OCI-LY7 (cell line): ENCODE data around the gene CRIM1. TPM values are rescaled to one million over a fixed set of nuclear protein-coding genes. Genes with fewer than 3 reads are reported as not detected.

Experiments
- BruUV-seq: library from RNA; stranded (reverse); fragments of 400-500 nt; replicated peaks from 2 replicates; lab custom pipeline; 2021; lab: Mats Ljungman, UMichigan
- CTCF ChIA-PET: fragments of 300-600 bp; sonication (Branson Sonifier 250); formaldehyde crosslinking; loops from one replicate; lab custom pipeline; 2022; ENCODE audit warnings: antibody characterized with exemption; ENCODE audit not compliant: unreplicated experiment; lab: Charles Lee
- POLR2A ChIA-PET: fragments of 300-600 bp; sonication (Branson Sonifier 250); formaldehyde crosslinking; loops from one replicate; lab custom pipeline; 2022; ENCODE audit warnings: antibody characterized with exemption; lab: Charles Lee
- DNase-seq: peaks from one replicate; pipeline ENCODE4 v3.0.0-alpha.2; 2015; ENCODE audit warnings: low spot score
- H2AFZ ChIP-seq: fragments of 200-600 bp; sonication (generic), shearing (Covaris generic); 2 replicates; pipeline ENCODE4 v1.6.1; 2014; ENCODE audit warnings: mild to moderate bottlenecking, antibody characterized with exemption, low read length, moderate library complexity
- H3K27ac ChIP-seq: fragments of 200-600 bp; sonication (generic); 2 replicates; pipeline ENCODE4 v1.5.1; 2014; ENCODE audit warnings: mixed run types, low read depth, mild to moderate bottlenecking, moderate library complexity, low read length, inconsistent platforms; ENCODE audit not compliant: poor library complexity, severe bottlenecking
- H3K36me3 ChIP-seq: fragments of 200-600 bp; sonication (generic); 2 replicates; pipeline ENCODE4 v1.6.1; 2014; ENCODE audit warnings: mild to moderate bottlenecking, antibody characterized with exemption, low read length, moderate library complexity, mixed read lengths; ENCODE audit not compliant: insufficient read depth
- H3K4me1 ChIP-seq: fragments of 200-600 bp; sonication (generic); 2 replicates; pipeline ENCODE4 v1.5.1; 2014; ENCODE audit warnings: mild to moderate bottlenecking, low read length; ENCODE audit not compliant: insufficient read depth, poor library complexity, severe bottlenecking
- H3K4me2 ChIP-seq: fragments of 200-600 bp; sonication (generic); 2 replicates; pipeline ENCODE4 v1.6.1; 2014; ENCODE audit warnings: mild to moderate bottlenecking, low read length
- H3K4me3 ChIP-seq: fragments of 200-600 bp; sonication (generic); 2 replicates; pipeline ENCODE4 v1.5.1; 2014; ENCODE audit warnings: mild to moderate bottlenecking, low read depth, low read length; ENCODE audit not compliant: poor library complexity, severe bottlenecking
- H3K79me2 ChIP-seq: fragments of 200-600 bp; sonication (generic); 2 replicates; pipeline ENCODE4 v1.6.1; 2016; ENCODE audit warnings: low read depth, mild to moderate bottlenecking, low read length, moderate library complexity, mixed read lengths; ENCODE audit not compliant: insufficient read depth
- H3K9me2 ChIP-seq: fragments of 200-600 bp; sonication (generic); 2 replicates; pipeline ENCODE4 v1.6.1; 2016; ENCODE audit warnings: mild to moderate bottlenecking, low read length, mixed read lengths; ENCODE audit not compliant: insufficient read depth
- H3K9me3 ChIP-seq: fragments of 200-600 bp; sonication (generic); 2 replicates; pipeline ENCODE4 v1.6.1; 2014; ENCODE audit warnings: mild to moderate bottlenecking, mixed run types, low read length, mixed read lengths
- H4K20me1 ChIP-seq: fragments of 200-600 bp; sonication (generic); 2 replicates; pipeline ENCODE4 v1.6.1; 2014; ENCODE audit warnings: mild to moderate bottlenecking, antibody characterized with exemption, low read length, moderate library complexity, mixed read lengths; ENCODE audit not compliant: insufficient read depth
- EZH2phosphoT487 ChIP-seq: fragments of 200-600 bp; sonication (generic); IDR thresholded peaks from 2 replicates; pipeline ENCODE4 v1.6.1; 2018; ENCODE audit warnings: low read depth, borderline replicate concordance, mild to moderate bottlenecking, mixed run types, antibody characterized with exemption, low read length, moderate library complexity, mixed read lengths
- intact Hi-C: fragments of 100-400 bp; cut with micrococcal nuclease; formaldehyde crosslinking; loops from one replicate; pipeline ENCODE4 v1.10.0; 2022; ENCODE audit not compliant: unreplicated experiment
- total RNA-seq, 2 experiments: library from RNA; depleted of rRNA in 1 of 2; stranded (reverse); fragments of >200 nt in 1 of 2; shearing (Covaris generic) in 1 of 2; gene quantifications; 2 replicates each; pipeline ENCODE4 v1.2.3, GENCODE V29; 2014 to 2022
- TF ChIP-seq, protein P1 (sequence below): fragments of 200-600 bp; sonication (generic); conservative IDR thresholded peaks from 2 replicates; pipeline ENCODE4 v1.5.1; 2014; ENCODE audit warnings: mild to moderate bottlenecking, antibody characterized with exemption, low read length, moderate library complexity, mixed read lengths

CRIM1 gene
- total RNA-seq, 2 experiments from 2014 or later, result 37.0 to 47.4 TPM

- ChIA-PET POLR2A (no interaction called here), CTCF (no interaction called here)
- TF ChIP-seq, protein P1, sequence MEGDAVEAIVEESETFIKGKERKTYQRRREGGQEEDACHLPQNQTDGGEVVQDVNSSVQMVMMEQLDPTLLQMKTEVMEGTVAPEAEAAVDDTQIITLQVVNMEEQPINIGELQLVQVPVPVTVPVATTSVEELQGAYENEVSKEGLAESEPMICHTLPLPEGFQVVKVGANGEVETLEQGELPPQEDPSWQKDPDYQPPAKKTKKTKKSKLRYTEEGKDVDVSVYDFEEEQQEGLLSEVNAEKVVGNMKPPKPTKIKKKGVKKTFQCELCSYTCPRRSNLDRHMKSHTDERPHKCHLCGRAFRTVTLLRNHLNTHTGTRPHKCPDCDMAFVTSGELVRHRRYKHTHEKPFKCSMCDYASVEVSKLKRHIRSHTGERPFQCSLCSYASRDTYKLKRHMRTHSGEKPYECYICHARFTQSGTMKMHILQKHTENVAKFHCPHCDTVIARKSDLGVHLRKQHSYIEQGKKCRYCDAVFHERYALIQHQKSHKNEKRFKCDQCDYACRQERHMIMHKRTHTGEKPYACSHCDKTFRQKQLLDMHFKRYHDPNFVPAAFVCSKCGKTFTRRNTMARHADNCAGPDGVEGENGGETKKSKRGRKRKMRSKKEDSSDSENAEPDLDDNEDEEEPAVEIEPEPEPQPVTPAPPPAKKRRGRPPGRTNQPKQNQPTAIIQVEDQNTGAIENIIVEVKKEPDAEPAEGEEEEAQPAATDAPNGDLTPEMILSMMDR, result no peak
- no peak for TF ChIP-seq EZH2phosphoT487
- no peak overlapping the region for H3K4me3 ChIP-seq
- no peaks in the 10 kb centered on the region for H3K79me2 ChIP-seq
- H3K36me3 ChIP-seq, result no peaks in the 10 kb centered on the region
- H3K27ac ChIP-seq, result no peak overlapping the region
- BruUV-seq, result no TSS peak
- no peaks in the 10 kb centered on the region for H3K9me3 ChIP-seq
- DNase-seq, result no peak
- H3K4me2 ChIP-seq, result no peak overlapping the region
- intact Hi-C loops, result no loop called here
- H4K20me1 ChIP-seq, result no peaks in the 10 kb centered on the region
- H3K9me2 ChIP-seq, result no peaks in the 10 kb centered on the region
- H2AFZ ChIP-seq, result no peak overlapping the region
- no peaks in the 10 kb centered on the region for H3K4me1 ChIP-seq
Measured at GRCh38 chr2:36453652-36454051, 98.1 kb downstream of the CRIM1 start.

- Histone ChIP-seq H3K4me1 (peaks cover under 1% of the 10 kb centered on the region), H3K4me2 (no peak overlapping the region), H3K79me2 (no peaks in the 10 kb centered on the region), H2AFZ (no peak overlapping the region), H3K27ac (no peak overlapping the region), H3K36me3 (no peaks in the 10 kb centered on the region), H3K9me2 (no peaks in the 10 kb centered on the region), H3K9me3 (no peaks in the 10 kb centered on the region), H3K4me3 (no peak overlapping the region), H4K20me1 (no peaks in the 10 kb centered on the region)
- ChIA-PET POLR2A (no interaction called here), CTCF (interaction anchor here (0.6 kb wide), 1 partner anchor 51 kb away, joined by 20 read pairs; no protein-coding TSS in a partner anchor)
- BruUV-seq, result no TSS peak
- DNase-seq, result no peak
- TF ChIP-seq EZH2phosphoT487, result no peak
- TF ChIP-seq, protein P1, result no peak
- intact Hi-C loops, result no loop called here
Measured at GRCh38 chr2:36455011-36455410, 99.4 kb downstream of the CRIM1 start.

- Histone ChIP-seq H3K27ac (no peak overlapping the region), H2AFZ (no peak overlapping the region), H3K9me2 (no peaks in the 10 kb centered on the region), H3K36me3 (no peaks in the 10 kb centered on the region), H4K20me1 (no peaks in the 10 kb centered on the region), H3K4me2 (no peak overlapping the region), H3K4me1 (peaks cover 6% of the 10 kb centered on the region), H3K4me3 (no peak overlapping the region), H3K9me3 (no peaks in the 10 kb centered on the region), H3K79me2 (no peaks in the 10 kb centered on the region)
- TF ChIP-seq, protein P1, result no peak
- TF ChIP-seq EZH2phosphoT487, result no peak
- DNase-seq, result no peak
- CTCF ChIA-PET, result no interaction called here
- intact Hi-C loops, result no loop called here
- no TSS peak for BruUV-seq
- POLR2A ChIA-PET, result no interaction called here
Measured at GRCh38 chr2:36455788-36456187, 100.2 kb downstream of the CRIM1 start.
